DMS53 (cell line): ENCODE measurements around the gene EVI5L.

Experiments
- DNase-seq: peaks from one replicate; lab custom pipeline; 2025; lab: John Stamatoyannopoulos, UW

EVI5L gene

GRCh38 chr19:7912697-7913564, 82.9 kb downstream of the EVI5L start:
- DNase-seq = no peak

- DNase-seq = no peak
Observed at GRCh38 chr19:7913652-7914051, 83.6 kb downstream of the EVI5L start.

GRCh38 chr19:7914099-7914498, 84.1 kb downstream of the EVI5L start:
- no peak for DNase-seq
